Stimulated activated CD4-positive, alpha-beta T cell treated with anti-CD3 and anti-CD28 coated beads, Interleukin-12 subunit alpha, Interleukin-12 subunit beta, amount 100 ng/mL, for 4 hours (primary cell): Measurements from ENCODE around the gene HSD17B2.
"Not testable (repeated sequence)": the region's sequence is repeated elsewhere in the genome, so short reads cannot be mapped to it uniquely, and the experiment has no call there.

Source experiments
- DNase-seq: peaks from one replicate; pipeline ENCODE4 v3.0.0-alpha.2; 2020

Gene HSD17B2

GRCh38 chr16:82082543-82083244 lies 47.6 kb downstream of the HSD17B2 start:
- DNase-seq = no peak

GRCh38 chr16:82083710-82084353 lies 48.8 kb downstream of the HSD17B2 start:
- no peak for DNase-seq

GRCh38 chr16:82085011-82085779 lies 50.1 kb downstream of the HSD17B2 start:
- no peak for DNase-seq

- DNase-seq = no peak
These were observed 53.4 kb downstream of the HSD17B2 start for GRCh38 chr16:82088483-82088882.

GRCh38 chr16:82091241-82091640 lies 56.2 kb downstream of the HSD17B2 start:
- DNase-seq = no peak

- DNase-seq = no peak
These were observed 57.7 kb downstream of the HSD17B2 start for GRCh38 chr16:82092711-82093110.

- no peak for DNase-seq
These were observed 58.7 kb downstream of the HSD17B2 start for GRCh38 chr16:82093666-82094300.

- no peak for DNase-seq
These were observed 60.0 kb downstream of the HSD17B2 start for GRCh38 chr16:82094942-82095540.

- no peak for DNase-seq
These were observed 61.6 kb downstream of the HSD17B2 start for GRCh38 chr16:82096641-82097040.

GRCh38 chr16:82105107-82105506 lies 70.1 kb downstream of the HSD17B2 start:
- DNase-seq = no peak

- no peak for DNase-seq
These were observed 73.0 kb downstream of the HSD17B2 start for GRCh38 chr16:82108100-82108499.

- DNase-seq = no peak
These were observed 73.7 kb downstream of the HSD17B2 start for GRCh38 chr16:82108774-82109173.

GRCh38 chr16:82109266-82109665 lies 74.2 kb downstream of the HSD17B2 start:
- not testable (repeated sequence) for DNase-seq

GRCh38 chr16:82111944-82112343 lies 76.9 kb downstream of the HSD17B2 start:
- no peak for DNase-seq

- no peak for DNase-seq
These were observed 78.7 kb downstream of the HSD17B2 start for GRCh38 chr16:82113741-82114140.

GRCh38 chr16:82116535-82116934 lies 81.5 kb downstream of the HSD17B2 start:
- DNase-seq = no peak

GRCh38 chr16:82118749-82119148 lies 83.7 kb downstream of the HSD17B2 start:
- DNase-seq = no peak

- no peak for DNase-seq
These were observed 84.4 kb downstream of the HSD17B2 start for GRCh38 chr16:82119405-82119804.

GRCh38 chr16:82124651-82125050 lies 89.6 kb downstream of the HSD17B2 start:
- DNase-seq = no peak

GRCh38 chr16:82129881-82130280 lies 94.8 kb downstream of the HSD17B2 start:
- no peak for DNase-seq

GRCh38 chr16:82133798-82134197 lies 98.7 kb downstream of the HSD17B2 start:
- no peak for DNase-seq

GRCh38 chr16:82134846-82135245 lies 99.8 kb downstream of the HSD17B2 start:
- DNase-seq = no peak

- DNase-seq = no peak
These were observed 100.8 kb downstream of the HSD17B2 start for GRCh38 chr16:82135844-82136243.
